ENCODE data around the gene SORT1.

Gene SORT1

DNA sequence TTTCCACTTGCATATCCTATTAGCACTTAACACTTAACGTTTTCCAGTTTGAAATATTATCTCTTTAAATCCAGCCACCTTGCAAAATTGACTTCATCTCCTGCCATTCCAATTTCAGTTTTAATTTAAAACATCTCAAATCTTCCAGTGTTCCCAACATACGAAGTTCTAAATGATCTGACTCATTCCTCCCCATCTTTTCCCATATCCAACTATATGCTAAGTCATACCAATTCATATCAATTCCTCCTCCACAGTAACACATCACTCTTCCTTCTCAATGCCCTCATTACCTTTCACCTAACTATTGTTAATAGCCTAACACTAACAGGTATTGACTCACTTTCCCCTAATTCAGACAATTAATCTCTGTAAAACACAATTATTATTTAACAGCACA lies 25.8 kb upstream of the SORT1 start:
- Histone ChIP-seq H3K79me2 (ENCODE audit: insufficient read depth, low read depth) (peaks cover 83% of the 10 kb centered on the region), H3K4me1 (ENCODE audit: low read depth, poor library complexity, severe bottlenecking) (peaks cover 33% of the 10 kb centered on the region), H3K27me3 (ENCODE audit: insufficient read depth, low read depth) (no peaks in the 10 kb centered on the region), H3K27ac (no peak overlapping the region), H3K9ac (no peak overlapping the region), H3K4me2 (peak overlapping the region; percentile 64; the same call in 1 of the 2 replicates), H4K20me1 (ENCODE audit: insufficient read depth) (peaks cover 29% of the 10 kb centered on the region), H3K36me3 (ENCODE audit: insufficient read depth) (peaks cover 27% of the 10 kb centered on the region; the same call in 1 of the 2 replicates), H2AFZ (ENCODE audit: low read depth) (no peak overlapping the region), H3K4me3 (IDR thresholded peaks at IDR 0.05; ENCODE audit: insufficient read depth, low read depth, low read length) (peak overlapping the region; percentile 48)
- TF ChIP-seq, protein P1, sequence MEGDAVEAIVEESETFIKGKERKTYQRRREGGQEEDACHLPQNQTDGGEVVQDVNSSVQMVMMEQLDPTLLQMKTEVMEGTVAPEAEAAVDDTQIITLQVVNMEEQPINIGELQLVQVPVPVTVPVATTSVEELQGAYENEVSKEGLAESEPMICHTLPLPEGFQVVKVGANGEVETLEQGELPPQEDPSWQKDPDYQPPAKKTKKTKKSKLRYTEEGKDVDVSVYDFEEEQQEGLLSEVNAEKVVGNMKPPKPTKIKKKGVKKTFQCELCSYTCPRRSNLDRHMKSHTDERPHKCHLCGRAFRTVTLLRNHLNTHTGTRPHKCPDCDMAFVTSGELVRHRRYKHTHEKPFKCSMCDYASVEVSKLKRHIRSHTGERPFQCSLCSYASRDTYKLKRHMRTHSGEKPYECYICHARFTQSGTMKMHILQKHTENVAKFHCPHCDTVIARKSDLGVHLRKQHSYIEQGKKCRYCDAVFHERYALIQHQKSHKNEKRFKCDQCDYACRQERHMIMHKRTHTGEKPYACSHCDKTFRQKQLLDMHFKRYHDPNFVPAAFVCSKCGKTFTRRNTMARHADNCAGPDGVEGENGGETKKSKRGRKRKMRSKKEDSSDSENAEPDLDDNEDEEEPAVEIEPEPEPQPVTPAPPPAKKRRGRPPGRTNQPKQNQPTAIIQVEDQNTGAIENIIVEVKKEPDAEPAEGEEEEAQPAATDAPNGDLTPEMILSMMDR (conservative IDR thresholded peaks at IDR 0.05; ENCODE audit: low read depth, low read length), result no peak

DNA sequence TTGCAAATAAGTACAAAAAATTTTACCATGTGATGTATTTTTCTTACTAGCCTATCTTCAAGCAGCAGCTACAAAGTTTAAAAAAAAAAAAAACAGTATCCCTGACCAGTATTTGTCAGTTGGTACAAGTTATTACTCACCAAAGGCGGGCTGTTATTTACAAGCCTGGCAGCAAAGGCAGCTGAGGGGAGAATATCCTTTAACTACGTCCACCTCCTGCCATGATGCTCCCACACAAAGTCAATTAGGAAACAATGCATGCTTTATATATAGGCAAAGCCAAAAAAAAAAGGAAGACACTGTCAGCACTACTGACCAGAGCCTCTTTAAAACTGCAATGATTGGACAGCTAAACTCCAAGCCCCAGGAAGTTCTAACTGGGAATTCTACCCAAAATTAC lies 14.8 kb upstream of the SORT1 start:
- TF ChIP-seq, protein P1 (conservative IDR thresholded peaks at IDR 0.05; ENCODE audit: low read depth, low read length), result no peak
- no peak overlapping the region for H2AFZ ChIP-seq (ENCODE audit: low read depth)
- H3K4me1 ChIP-seq (ENCODE audit: low read depth, poor library complexity, severe bottlenecking), result no peaks in the 10 kb centered on the region
- no peak overlapping the region for H3K4me2 ChIP-seq
- no peak overlapping the region for H3K27ac ChIP-seq
- 0 out of 2 replicates have a peak, but pooled peaks cover 13% of the 10 kb centered on the region for H4K20me1 ChIP-seq (ENCODE audit: insufficient read depth)
- H3K9ac ChIP-seq, result no peak overlapping the region
- no peaks in the 10 kb centered on the region for H3K27me3 ChIP-seq (ENCODE audit: insufficient read depth, low read depth)
- H3K4me3 ChIP-seq (IDR thresholded peaks at IDR 0.05; ENCODE audit: insufficient read depth, low read depth, low read length), result no peak overlapping the region
- H3K36me3 ChIP-seq (ENCODE audit: insufficient read depth), result peaks cover 53% of the 10 kb centered on the region
- H3K79me2 ChIP-seq (ENCODE audit: insufficient read depth, low read depth), result peaks cover 55% of the 10 kb centered on the region

DNA sequence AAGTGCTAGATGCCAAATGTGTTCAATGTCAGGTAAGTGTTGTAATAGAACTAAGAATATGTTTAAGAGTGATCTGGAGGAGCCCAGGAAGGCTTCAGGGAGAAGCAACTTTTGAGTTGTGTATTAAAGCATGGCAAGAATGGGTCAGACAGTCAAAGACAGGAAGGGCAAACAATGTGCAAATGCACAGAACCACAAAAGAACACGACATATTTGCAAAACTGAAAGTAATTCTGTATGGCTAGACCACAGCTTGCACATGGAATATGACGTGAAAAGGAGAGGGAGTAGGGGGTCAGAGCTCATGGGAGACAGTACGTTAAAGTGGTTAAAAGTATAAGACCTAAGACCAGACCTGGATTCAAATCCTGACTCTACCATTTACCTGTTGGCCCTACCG lies 7.1 kb upstream of the SORT1 start:
- H3K4me1 ChIP-seq (ENCODE audit: low read depth, poor library complexity, severe bottlenecking), result peaks cover 16% of the 10 kb centered on the region
- H4K20me1 ChIP-seq (ENCODE audit: insufficient read depth), result no peaks in the 10 kb centered on the region
- peaks cover 21% of the 10 kb centered on the region for H3K36me3 ChIP-seq (ENCODE audit: insufficient read depth)
- TF ChIP-seq, protein P1 (conservative IDR thresholded peaks at IDR 0.05; ENCODE audit: low read depth, low read length), result no peak
- H3K27ac ChIP-seq, result no peak overlapping the region
- H3K4me2 ChIP-seq, result 0 out of 2 replicates have a peak overlapping the region, but pooled peaks have one; percentile 1
- H3K4me3 ChIP-seq (IDR thresholded peaks at IDR 0.05; ENCODE audit: insufficient read depth, low read depth, low read length), result no peak overlapping the region
- H2AFZ ChIP-seq (ENCODE audit: low read depth), result no peak overlapping the region
- H3K27me3 ChIP-seq (ENCODE audit: insufficient read depth, low read depth), result no peaks in the 10 kb centered on the region
- H3K9ac ChIP-seq, result no peak overlapping the region
- peaks cover 5% of the 10 kb centered on the region; the same call in 1 of the 2 replicates for H3K79me2 ChIP-seq (ENCODE audit: insufficient read depth, low read depth)

DNA sequence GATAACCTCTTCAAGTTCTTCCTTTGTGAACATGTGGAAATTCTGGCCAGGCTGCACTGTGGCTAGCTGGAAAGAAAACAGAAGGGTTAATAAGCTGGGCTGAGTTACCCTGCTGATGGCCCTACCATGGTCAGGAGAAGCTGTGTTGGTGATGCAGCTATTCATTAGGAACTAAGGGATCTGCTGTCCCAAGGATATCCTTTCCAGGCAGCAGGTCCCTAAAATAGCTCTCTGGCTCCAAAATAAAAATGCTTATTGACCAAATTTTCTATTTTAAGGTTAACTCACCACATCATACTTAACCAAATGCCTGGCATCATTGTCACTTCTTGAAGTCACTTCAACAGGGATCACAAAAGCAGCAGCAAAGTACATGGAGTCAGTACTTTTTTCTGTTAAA lies 4.3 kb upstream of the SORT1 start:
- Histone ChIP-seq H2AFZ (ENCODE audit: low read depth) (no peak overlapping the region), H3K27ac (no peak overlapping the region), H3K36me3 (ENCODE audit: insufficient read depth) (peaks cover 15% of the 10 kb centered on the region), H3K4me2 (no peak overlapping the region), H3K4me1 (ENCODE audit: low read depth, poor library complexity, severe bottlenecking) (peaks cover 34% of the 10 kb centered on the region), H3K9ac (no peak overlapping the region), H3K4me3 (IDR thresholded peaks at IDR 0.05; ENCODE audit: insufficient read depth, low read depth, low read length) (no peak overlapping the region), H4K20me1 (ENCODE audit: insufficient read depth) (no peaks in the 10 kb centered on the region), H3K79me2 (ENCODE audit: insufficient read depth, low read depth) (no peaks in the 10 kb centered on the region), H3K27me3 (ENCODE audit: insufficient read depth, low read depth) (peaks cover under 1% of the 10 kb centered on the region; the same call in 1 of the 2 replicates)
- TF ChIP-seq, protein P1 (conservative IDR thresholded peaks at IDR 0.05; ENCODE audit: low read depth, low read length), result no peak
